Cardiac muscle cell (in vitro differentiated cells and primary cell): ENCODE data around the gene ZSCAN22. TPM values are rescaled to one million over a fixed set of nuclear protein-coding genes. Genes with fewer than 3 reads are reported as not detected.
A peak's percentile ranks its signal among the peaks of the same experiment; 100 is the strongest.

Experiments used
- DNase-seq, 2 donors: peaks; one replicate each; pipeline versions ENCODE4 v3.0.0 to v3.0.0-alpha.2; 2010 to 2017; ENCODE audit warnings: low read depth in 1 of 2, low spot score in 1 of 2
- H3K27ac ChIP-seq: fragments of 200-600 bp; sonication (generic); 2 replicates; pipeline ENCODE4 v1.5.1; 2016
- H3K27me3 ChIP-seq: fragments of 200-600 bp; sonication (generic); 2 replicates; pipeline ENCODE4 v1.6.0; 2016; ENCODE audit warnings: control low read depth
- H3K36me3 ChIP-seq: fragments of 200-600 bp; sonication (generic); 2 replicates; pipeline ENCODE4 v1.5.1; 2016; ENCODE audit warnings: control low read depth
- H3K4me1 ChIP-seq: fragments of 200-600 bp; sonication (generic); 2 replicates; pipeline ENCODE4 v1.8.1; 2017; ENCODE audit warnings: low read depth, mild to moderate bottlenecking, mixed run types
- H3K4me3 ChIP-seq: fragments of 200-600 bp; sonication (generic); 2 replicates; pipeline ENCODE4 v1.5.1; 2016; ENCODE audit warnings: mild to moderate bottlenecking
- H3K9me3 ChIP-seq: fragments of 200-600 bp; sonication (generic); 2 replicates; pipeline ENCODE4 v1.5.1; 2017; ENCODE audit warnings: low read depth, mild to moderate bottlenecking, control low read depth
- polyA plus RNA-seq: library from polyadenylated mRNA; unstranded; fragments of >200 nt; fragmentation: Nextera tagmentation; extraction: Ambion mirVana; gene quantifications from 2 replicates; pipeline ENCODE4 v1.2.1, GENCODE V29; 2016
- total RNA-seq: library from RNA; depleted of rRNA; stranded (reverse); fragments of >200 nt; gene quantifications from 2 replicates; pipeline ENCODE4 v1.2.3, GENCODE V29; 2016
- TF ChIP-seq, protein P1 (sequence below): IDR thresholded peaks from 2 replicates; pipeline ENCODE4 v1.5.1; 2012; ENCODE audit warnings: low read depth, mild to moderate bottlenecking, low read length

The ZSCAN22 gene
- total and polyA plus RNA-seq, 2 experiments from 2014 or later, result 2.5 to 4.2 TPM

GRCh38 chr19:58386576-58387337 lies 60.0 kb downstream of the ZSCAN22 start, which contains the start of gene RPS5:
Gene RPS5 (plus strand): TSS chr19:58387269. CDS start chr19:58388138, 869 bp downstream.
- H3K9me3 ChIP-seq, result no peaks in the 10 kb centered on the region
- H3K36me3 ChIP-seq, result peaks cover 13% of the 10 kb centered on the region
- peak within 1 kb of the TSS; percentile 77 for H3K4me3 ChIP-seq
- peak; percentile 99 for DNase-seq
- TF ChIP-seq, protein P1, sequence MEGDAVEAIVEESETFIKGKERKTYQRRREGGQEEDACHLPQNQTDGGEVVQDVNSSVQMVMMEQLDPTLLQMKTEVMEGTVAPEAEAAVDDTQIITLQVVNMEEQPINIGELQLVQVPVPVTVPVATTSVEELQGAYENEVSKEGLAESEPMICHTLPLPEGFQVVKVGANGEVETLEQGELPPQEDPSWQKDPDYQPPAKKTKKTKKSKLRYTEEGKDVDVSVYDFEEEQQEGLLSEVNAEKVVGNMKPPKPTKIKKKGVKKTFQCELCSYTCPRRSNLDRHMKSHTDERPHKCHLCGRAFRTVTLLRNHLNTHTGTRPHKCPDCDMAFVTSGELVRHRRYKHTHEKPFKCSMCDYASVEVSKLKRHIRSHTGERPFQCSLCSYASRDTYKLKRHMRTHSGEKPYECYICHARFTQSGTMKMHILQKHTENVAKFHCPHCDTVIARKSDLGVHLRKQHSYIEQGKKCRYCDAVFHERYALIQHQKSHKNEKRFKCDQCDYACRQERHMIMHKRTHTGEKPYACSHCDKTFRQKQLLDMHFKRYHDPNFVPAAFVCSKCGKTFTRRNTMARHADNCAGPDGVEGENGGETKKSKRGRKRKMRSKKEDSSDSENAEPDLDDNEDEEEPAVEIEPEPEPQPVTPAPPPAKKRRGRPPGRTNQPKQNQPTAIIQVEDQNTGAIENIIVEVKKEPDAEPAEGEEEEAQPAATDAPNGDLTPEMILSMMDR, result no peak
- H3K27ac ChIP-seq, result peak within 1 kb of the TSS; percentile 96
- no peaks in the 10 kb centered on the region for H3K27me3 ChIP-seq
- H3K4me1 ChIP-seq, result peaks cover 13% of the 10 kb centered on the region

- Histone ChIP-seq H3K4me3 (peak overlapping the region; percentile 77), H3K36me3 (peaks cover 15% of the 10 kb centered on the region), H3K4me1 (peaks cover 13% of the 10 kb centered on the region), H3K27me3 (no peaks in the 10 kb centered on the region), H3K9me3 (no peaks in the 10 kb centered on the region), H3K27ac (peak overlapping the region; percentile 96)
- DNase-seq, result no peak
- TF ChIP-seq, protein P1, result peak; percentile 12
Observed at GRCh38 chr19:58387338-58388174, 60.8 kb downstream of the ZSCAN22 start.

GRCh38 chr19:58388175-58388526 lies 61.4 kb downstream of the ZSCAN22 start:
- Histone ChIP-seq H3K27ac (no peak overlapping the region), H3K9me3 (no peaks in the 10 kb centered on the region), H3K36me3 (peaks cover 18% of the 10 kb centered on the region), H3K27me3 (no peaks in the 10 kb centered on the region), H3K4me1 (peaks cover 13% of the 10 kb centered on the region), H3K4me3 (peak overlapping the region; percentile 77)
- TF ChIP-seq, protein P1, result no peak
- no peak for DNase-seq

Other genes starting within 250 kb of the ZSCAN22 start
- gene ZSCAN18, start 228.8 kb upstream of the ZSCAN22 start, total RNA-seq, result 173 and 243 TPM in 2 replicates
- gene ZSCAN18, start 228.8 kb upstream of the ZSCAN22 start, polyA plus RNA-seq, result 127 and 191 TPM in 2 replicates
- gene ZNF329, start 176.2 kb upstream of the ZSCAN22 start, total RNA-seq, result 27.8 and 29.6 TPM in 2 replicates
- gene ZNF329, start 176.2 kb upstream of the ZSCAN22 start, polyA plus RNA-seq, result 5.2 and 12.8 TPM in 2 replicates
- 40.3 and 50.1 TPM in 2 replicates for gene ZNF274, start 143.9 kb upstream of the ZSCAN22 start, total RNA-seq
- 42.8 and 45.4 TPM in 2 replicates for gene ZNF274, start 143.9 kb upstream of the ZSCAN22 start, polyA plus RNA-seq
- 95.9 and 103 TPM in 2 replicates for gene ZNF544, start 98.1 kb upstream of the ZSCAN22 start, total RNA-seq
- gene ZNF544, start 98.1 kb upstream of the ZSCAN22 start, polyA plus RNA-seq, result 34.9 and 35.9 TPM in 2 replicates
- 11.3 and 14.7 TPM in 2 replicates for gene ZNF8, start 48.0 kb upstream of the ZSCAN22 start, total RNA-seq
- 2.2 and 2.7 TPM in 2 replicates for gene ZNF8, start 48.0 kb upstream of the ZSCAN22 start, polyA plus RNA-seq
- 64.3 and 92.4 TPM in 2 replicates for gene ERVK3-1, start 21.6 kb upstream of the ZSCAN22 start, total RNA-seq
- 62.8 and 62.9 TPM in 2 replicates for gene ERVK3-1, start 21.6 kb upstream of the ZSCAN22 start, polyA plus RNA-seq
- gene A1BG, start 26.5 kb downstream of the ZSCAN22 start, total RNA-seq, result 75.0 and 138 TPM in 2 replicates
- gene A1BG, start 26.5 kb downstream of the ZSCAN22 start, polyA plus RNA-seq, result 45.9 and 56.5 TPM in 2 replicates
- 5.9 and 7.6 TPM in 2 replicates for gene ZNF497, start 35.8 kb downstream of the ZSCAN22 start, total RNA-seq
- gene ZNF497, start 35.8 kb downstream of the ZSCAN22 start, polyA plus RNA-seq, result 5.8 and 6.8 TPM in 2 replicates
- 9.1 and 12.6 TPM in 2 replicates for gene ZNF837, start 54.0 kb downstream of the ZSCAN22 start, total RNA-seq
- 7.6 and 8.9 TPM in 2 replicates for gene ZNF837, start 54.0 kb downstream of the ZSCAN22 start, polyA plus RNA-seq
- gene RPS5, start 60.3 kb downstream of the ZSCAN22 start, total RNA-seq, result 1,551 and 1,738 TPM in 2 replicates
- gene RPS5, start 60.3 kb downstream of the ZSCAN22 start, polyA plus RNA-seq, result 643 and 656 TPM in 2 replicates
- 3.1 TPM in 1 of 2 replicates, not detected in the other for gene RNF225, start 68.7 kb downstream of the ZSCAN22 start, total RNA-seq
- not detected in 2 replicates for gene RNF225, start 68.7 kb downstream of the ZSCAN22 start, polyA plus RNA-seq
- gene ZNF584, start 81.7 kb downstream of the ZSCAN22 start, total RNA-seq, result 15.6 and 37.9 TPM in 2 replicates
- gene ZNF584, start 81.7 kb downstream of the ZSCAN22 start, polyA plus RNA-seq, result 16.0 and 18.6 TPM in 2 replicates
- not detected in 2 replicates for gene ZNF132, start 113.2 kb downstream of the ZSCAN22 start, total RNA-seq
- 1.1 and 1.4 TPM in 2 replicates for gene ZNF132, start 113.2 kb downstream of the ZSCAN22 start, polyA plus RNA-seq
- gene ZNF324B, start 124.6 kb downstream of the ZSCAN22 start, total RNA-seq, result 10.3 and 19.0 TPM in 2 replicates
- gene ZNF324B, start 124.6 kb downstream of the ZSCAN22 start, polyA plus RNA-seq, result 3.4 and 5.0 TPM in 2 replicates
- gene ZNF324, start 140.1 kb downstream of the ZSCAN22 start, total RNA-seq, result 24.7 and 27.8 TPM in 2 replicates
- 15.7 and 18.8 TPM in 2 replicates for gene ZNF324, start 140.1 kb downstream of the ZSCAN22 start, polyA plus RNA-seq
- 29.0 and 41.1 TPM in 2 replicates for gene ZNF446, start 149.4 kb downstream of the ZSCAN22 start, total RNA-seq
- gene ZNF446, start 149.4 kb downstream of the ZSCAN22 start, polyA plus RNA-seq, result 16.3 and 20.5 TPM in 2 replicates
- gene SLC27A5, start 185.0 kb downstream of the ZSCAN22 start, total RNA-seq, result 17.7 and 23.9 TPM in 2 replicates
- gene SLC27A5, start 185.0 kb downstream of the ZSCAN22 start, polyA plus RNA-seq, result 22.5 and 22.8 TPM in 2 replicates
- gene ZBTB45, start 192.8 kb downstream of the ZSCAN22 start, total RNA-seq, result 22.8 and 26.3 TPM in 2 replicates
- 29.4 and 34.6 TPM in 2 replicates for gene ZBTB45, start 192.8 kb downstream of the ZSCAN22 start, polyA plus RNA-seq
- gene TRIM28, start 217.1 kb downstream of the ZSCAN22 start, total RNA-seq, result 563 and 650 TPM in 2 replicates
- gene TRIM28, start 217.1 kb downstream of the ZSCAN22 start, polyA plus RNA-seq, result 303 and 343 TPM in 2 replicates
- 223 and 265 TPM in 2 replicates for gene CHMP2A, start 228.1 kb downstream of the ZSCAN22 start, total RNA-seq
- 247 and 319 TPM in 2 replicates for gene CHMP2A, start 228.1 kb downstream of the ZSCAN22 start, polyA plus RNA-seq
- gene UBE2M, start 231.6 kb downstream of the ZSCAN22 start, total RNA-seq, result 70.8 and 79.0 TPM in 2 replicates
- gene UBE2M, start 231.6 kb downstream of the ZSCAN22 start, polyA plus RNA-seq, result 169 and 177 TPM in 2 replicates
- 51.1 TPM in 2 replicates for gene MZF1, start 246.3 kb downstream of the ZSCAN22 start, total RNA-seq
- gene MZF1, start 246.3 kb downstream of the ZSCAN22 start, polyA plus RNA-seq, result 25.1 and 34.7 TPM in 2 replicates